Activated CD4-positive, alpha-beta T cell treated with anti-CD3 and anti-CD28 coated beads, Interleukin-2, Interleukin-6, amounts not matched to agents 100 ng/mL and 50 ng/mL, durations not matched to agents 16 hours and 8 hours (primary cell): ENCODE data around the gene CRISPLD2.
"Not testable (repeated sequence)": the region's sequence is repeated elsewhere in the genome, so short reads cannot be mapped to it uniquely, and the experiment has no call there.

Experiments
- DNase-seq: peaks from one replicate; pipeline ENCODE4 v3.0.0-alpha.2; 2020

Gene CRISPLD2

DNA sequence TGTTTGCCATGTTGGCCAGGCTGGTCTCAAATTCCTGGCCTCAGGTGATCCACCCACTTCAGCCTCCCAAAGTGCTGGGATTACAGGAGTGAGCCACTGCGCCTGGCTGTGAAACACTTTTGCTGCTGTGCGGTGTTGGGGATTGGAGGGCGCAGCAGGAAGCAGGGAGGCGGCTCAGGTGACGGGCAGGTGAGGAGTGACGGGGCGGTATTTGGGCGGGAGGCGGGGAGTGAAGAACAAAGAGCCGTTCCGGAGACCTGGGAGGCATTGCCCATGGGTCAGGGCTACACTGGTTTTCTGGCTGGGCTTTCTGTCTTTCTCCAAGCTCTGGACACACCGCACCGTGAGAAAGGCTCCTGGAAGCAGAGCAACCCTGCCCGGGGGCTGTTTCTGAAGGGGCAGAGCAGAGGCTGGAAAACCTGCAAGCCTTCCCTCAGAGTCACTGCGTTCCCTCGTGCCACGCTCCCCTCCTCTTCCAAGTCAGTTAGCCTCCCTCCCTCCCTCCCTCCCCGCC, 22.1 kb downstream of the CRISPLD2 start:
- DNase-seq, result no peak

DNA sequence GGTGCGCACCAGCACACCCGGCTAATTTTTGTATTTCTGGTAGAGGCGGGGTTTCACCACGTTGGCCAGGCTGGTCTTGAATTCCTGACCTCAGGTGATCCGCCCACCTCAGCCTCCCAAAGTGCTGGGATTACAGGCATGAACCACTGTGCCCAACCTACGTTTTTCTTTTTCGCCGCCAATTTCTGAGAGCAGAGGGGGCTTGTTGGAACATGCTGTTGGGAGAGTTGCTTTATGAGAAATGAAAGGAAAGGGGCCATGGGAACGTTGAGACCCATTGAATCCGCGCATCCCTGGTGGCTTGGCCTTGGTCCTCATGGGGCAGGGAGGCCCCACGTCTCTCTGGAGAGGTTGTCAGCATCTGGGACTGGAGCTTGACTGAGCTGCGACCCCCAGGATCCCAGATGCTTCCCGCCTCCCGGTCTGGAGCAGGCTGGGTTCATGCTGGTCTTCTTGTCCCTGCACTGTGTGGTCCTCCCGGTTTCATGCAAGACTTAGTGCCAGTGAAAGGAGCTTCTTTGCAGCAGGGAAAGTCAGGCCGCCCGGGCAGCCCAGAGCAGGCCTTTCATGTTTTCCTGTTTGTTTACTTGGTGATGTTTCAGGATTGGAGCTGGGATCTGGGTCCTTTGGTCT, 22.8 kb downstream of the CRISPLD2 start:
- DNase-seq, result no peak

DNA sequence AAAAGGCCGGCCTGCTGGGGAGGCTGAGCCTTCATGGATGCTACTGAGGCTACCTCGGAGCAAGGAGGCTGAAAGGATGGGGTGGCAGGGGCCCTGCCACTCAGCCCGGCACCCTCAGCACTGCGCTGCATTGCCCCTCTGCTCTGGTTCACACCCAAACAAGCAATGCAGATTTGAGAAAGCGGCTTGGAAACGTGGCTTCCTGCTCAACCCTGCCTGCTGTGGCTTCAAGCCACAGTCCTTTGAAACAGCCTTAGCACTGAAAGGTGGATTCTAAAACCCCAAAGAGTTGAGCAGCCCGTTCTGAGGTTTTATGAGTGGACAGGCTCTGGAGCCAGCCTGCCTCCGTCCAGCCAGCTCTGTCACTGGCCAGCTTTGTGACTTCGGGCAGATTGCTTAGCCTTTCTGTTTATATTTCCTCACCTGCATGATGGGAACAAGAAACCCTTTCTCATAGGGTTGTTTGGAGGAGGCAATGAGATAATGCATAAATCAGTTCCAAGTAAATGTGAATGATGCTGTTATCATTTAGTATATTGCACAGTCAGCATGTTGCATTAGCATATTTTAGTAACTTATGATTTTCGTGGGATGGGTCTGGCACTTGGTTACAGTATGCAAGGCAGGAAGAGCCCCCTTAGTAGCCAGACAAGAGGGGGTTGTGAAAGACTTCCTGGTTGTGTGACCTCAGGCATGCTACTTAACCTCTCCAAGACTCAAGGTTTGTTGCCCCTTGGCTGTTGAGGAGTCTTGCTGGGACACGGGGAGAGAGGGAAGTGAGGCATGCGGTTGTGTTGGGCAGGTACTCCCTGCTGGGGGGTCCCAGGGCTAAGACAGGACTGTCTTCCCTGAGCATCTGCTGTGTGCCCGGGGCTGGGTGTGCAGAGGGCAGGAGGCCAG, 23.6 kb downstream of the CRISPLD2 start:
- no peak for DNase-seq

DNA sequence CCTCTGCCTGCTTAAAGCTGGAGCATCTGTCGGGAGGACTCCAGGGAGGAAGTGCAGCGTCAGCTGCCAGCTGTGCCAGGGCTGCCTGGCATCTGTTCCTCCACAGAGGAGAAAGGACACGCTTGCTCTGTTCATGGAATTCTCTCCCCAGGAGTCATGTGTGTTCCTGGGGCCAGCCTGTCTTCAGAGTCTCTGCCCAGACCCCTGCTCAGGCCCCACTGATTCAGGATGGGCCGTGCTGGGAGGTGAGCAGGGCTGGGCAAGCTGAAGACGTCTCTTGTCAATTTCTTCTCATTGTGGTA, 24.2 kb downstream of the CRISPLD2 start:
- DNase-seq, result no peak

DNA sequence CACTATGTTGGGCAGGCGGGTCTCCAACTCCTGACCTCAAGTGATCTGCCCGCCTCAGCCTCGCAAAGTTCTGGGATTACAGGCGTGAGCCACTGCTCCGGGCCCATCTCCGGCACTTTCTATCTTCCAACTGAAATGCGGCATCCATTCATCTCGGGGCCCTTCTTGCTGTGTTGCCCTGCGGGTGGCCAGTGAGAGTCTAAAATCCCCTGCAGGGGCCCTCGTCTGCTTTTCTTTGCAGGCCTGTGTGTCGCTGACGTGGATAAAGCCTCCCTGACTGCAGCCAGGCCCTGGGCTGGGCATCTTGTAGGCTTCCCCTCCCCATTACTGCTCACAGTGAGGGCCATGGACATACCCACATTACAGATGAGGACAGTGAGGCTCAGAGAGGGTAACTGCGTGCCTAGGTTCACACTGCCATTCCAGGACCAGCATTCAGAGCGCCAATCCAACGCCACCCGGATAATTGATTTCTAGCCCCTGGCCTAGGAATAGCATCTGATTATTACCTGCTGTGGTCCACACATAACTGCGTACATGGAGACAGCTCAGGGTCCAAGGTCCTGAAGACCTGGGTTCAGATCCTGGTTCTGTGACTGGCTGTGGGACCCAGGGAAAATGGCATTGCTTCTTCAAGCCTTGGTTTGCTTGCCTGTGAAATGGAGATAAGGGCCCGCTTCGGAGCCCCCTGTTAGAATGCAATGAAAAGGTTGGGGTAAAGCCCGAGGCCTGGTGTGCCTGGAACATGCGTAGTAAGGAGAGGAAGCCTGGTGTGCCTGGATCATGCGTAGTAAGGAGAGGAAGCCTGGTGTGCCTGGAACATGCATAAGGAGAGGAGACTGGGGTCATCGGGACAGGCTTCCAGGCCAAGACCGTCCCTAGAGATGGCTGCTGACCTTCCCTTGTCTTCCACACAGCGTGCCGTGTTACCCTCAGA, 25.0 kb downstream of the CRISPLD2 start:
- DNase-seq, result no peak

DNA sequence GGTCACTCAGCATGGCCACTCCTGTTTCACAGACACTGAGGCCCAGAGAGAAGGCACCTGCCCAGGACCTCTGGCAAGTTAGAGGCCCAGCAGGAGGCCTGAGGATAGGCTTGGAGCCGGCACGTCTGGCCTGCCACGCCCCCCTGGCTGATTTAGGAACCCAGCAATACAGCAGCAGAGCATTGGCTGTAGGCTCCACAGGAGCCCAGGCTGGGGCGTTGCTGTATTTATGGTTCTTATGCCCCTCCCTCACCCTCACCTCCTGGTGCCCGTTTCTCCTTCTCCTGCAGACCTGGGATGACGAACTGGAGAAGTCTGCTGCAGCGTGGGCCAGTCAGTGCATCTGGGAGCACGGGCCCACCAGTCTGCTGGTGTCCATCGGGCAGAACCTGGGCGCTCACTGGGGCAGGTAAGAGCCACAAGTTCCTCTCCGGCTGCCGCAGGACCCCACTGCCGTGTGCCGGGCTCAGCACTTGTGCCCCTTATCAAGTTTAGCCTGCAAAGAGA, 25.8 kb downstream of the CRISPLD2 start:
- DNase-seq, result no peak

DNA sequence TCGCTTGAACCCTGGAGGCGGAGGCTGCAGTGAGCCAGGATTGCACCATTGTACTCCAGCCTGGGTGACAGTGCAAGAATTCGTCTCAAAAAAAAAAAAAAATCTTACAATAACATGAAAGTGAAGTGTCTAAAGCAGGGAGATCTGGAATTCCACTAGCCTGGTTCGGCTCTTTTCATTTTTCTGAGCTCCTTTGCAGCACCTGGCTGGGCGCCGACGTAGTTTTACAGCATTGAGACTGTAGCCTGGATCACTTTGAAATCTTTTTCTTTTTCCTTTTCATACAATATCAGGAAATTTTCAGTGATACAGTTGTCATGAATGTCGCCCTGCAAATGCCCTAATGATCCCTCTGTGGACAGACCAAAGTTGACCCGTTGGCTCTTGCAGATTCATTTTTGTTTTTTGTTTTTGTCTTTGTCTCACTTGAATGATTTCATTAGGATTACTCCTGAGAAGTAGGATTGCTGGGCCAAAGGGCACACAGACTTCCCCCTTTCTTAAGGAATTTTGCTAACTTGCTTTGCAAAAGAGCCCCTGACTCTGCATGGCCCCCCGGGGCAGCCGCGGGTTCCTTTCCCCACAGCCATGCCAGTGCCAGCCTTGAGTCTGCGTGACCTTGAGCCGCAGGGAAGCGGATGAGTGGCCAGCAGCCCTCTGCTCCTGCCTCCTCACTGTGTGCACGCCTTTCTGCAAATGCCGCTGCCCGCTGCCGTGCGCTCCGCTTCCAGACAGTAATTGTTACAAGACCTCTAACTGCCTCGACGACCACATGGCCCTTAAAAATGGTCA, 28.0 kb downstream of the CRISPLD2 start:
- DNase-seq, result no peak

DNA sequence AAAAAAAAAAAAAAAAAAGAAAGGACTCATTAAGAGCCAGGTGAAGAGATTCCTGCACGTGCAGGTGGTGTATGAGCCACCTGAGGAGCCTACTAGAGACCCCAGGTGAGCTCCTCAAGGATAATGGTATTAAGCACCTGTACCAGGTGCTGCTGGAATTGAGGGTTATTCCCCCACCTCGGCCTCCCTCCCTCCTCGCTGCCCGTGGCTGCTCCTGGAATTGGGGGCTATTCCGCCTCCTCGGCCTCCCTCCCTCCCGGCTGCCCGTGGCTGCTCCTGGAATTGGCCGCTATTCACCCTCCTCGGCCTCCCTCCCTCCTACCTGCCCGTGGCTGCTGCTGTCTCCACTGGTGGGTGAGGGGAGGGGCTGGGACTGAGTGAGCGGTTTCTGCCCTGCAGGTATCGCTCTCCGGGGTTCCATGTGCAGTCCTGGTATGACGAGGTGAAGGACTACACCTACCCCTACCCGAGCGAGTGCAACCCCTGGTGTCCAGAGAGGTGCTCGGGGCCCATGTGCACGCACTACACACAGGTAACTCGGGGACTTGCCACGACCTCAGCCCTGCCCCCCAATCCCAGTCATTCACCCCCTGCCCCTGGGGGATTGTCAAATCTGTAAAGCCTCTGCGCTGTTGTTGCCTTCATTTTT, 29.3 kb downstream of the CRISPLD2 start:
- DNase-seq, result no peak

DNA sequence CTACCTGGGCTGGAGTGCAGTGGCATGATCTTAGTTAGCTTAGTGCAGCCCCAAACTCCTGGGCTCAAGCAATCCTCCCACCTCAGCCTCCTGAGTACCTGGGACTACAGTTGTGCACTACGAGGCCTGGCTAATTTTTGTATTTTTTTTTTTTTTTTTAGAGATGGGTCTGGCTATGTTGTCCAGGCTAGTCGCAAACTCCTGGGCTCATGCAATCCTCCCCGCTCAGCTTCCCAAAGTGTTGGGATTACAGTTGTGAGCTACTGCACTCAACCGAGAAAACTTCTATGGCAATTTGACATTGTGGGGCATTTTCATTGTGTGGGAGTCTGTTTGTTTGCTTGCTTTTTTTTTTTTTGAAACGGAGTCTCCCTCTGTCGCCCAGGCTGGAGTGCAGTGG, 30.0 kb downstream of the CRISPLD2 start:
- no peak for DNase-seq

DNA sequence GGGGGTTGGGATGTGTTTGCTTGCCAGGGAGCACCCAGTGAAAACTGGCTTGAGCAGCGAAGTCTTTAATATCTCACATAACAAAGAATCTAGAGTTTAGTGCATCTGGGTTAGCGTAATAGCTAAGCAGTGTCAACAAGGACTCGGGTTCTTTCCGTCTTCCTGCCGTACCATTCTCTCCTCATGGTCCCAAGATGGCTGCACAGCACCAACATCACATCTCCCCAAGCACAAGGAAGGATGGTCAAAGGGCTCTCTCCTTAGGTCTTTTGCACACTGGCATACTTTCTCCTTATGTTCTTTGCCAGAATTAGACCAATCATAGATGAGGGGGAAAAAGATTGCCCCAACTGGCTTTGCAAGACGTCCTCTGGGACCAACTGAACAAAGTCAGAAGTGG, 30.9 kb downstream of the CRISPLD2 start:
- DNase-seq, result no peak

DNA sequence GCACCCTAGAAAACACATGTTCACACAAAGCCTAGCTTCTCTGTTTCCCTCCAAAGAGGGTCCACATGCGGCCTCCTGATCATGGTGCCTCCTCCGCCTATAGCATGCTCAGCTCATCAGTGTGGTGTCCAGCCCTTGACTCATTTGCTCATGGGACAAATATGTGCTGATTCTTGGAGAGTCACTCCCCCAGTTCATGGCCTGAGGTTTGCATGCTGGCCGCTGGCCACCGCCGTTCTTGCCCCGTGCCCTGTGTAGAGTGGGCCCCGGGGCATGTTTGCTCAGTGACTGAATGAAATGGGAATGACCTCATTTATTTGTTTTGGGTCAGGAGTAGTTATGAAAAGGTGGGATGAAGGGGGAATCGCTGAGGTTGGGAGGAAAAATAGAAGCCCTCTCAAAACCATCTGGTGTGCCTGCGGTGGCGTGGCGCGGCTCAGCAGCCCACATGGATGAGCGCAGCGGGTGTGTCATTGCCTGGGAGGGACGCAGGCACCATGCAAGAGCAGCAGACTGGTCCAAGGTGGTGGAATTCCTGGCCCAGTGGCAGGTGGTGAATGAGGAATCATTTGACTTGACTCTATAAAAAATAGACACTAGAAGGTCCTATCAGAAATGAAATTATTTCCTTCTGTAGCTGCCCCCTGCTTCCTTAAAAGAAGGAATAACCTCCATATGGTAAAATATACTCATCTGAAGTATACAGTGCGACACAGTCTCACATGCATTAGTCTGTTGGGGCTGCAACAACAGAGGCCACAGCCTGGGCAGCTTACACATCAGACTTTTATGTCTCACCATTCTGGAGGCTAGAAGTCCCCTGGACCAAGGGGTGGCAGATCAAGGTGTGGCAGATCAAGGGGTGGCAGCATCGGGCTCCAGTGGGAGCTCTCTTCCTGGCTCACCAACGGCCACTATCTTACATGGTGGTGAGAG, 31.7 kb downstream of the CRISPLD2 start:
- DNase-seq, result no peak

DNA sequence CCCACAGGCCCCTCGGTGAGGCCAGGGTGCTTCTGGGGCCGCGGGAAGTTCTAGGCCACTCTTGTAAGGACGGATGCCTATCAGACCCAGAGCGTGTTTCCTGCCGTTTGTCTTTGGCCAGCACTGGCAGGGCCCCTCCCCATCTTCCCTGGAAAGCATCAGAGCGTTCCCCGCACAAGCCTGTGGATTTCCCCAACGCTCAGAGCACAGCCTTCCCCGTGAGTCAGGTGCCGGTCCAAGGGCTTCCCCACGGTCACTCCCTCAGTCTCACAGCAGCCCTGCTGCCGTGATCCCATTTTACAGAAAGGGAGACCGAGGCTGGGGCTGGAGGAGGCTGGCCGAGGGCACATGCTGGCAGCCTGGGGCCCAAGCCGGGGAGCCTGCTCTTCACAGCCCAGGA, 33.7 kb downstream of the CRISPLD2 start:
- no peak for DNase-seq

DNA sequence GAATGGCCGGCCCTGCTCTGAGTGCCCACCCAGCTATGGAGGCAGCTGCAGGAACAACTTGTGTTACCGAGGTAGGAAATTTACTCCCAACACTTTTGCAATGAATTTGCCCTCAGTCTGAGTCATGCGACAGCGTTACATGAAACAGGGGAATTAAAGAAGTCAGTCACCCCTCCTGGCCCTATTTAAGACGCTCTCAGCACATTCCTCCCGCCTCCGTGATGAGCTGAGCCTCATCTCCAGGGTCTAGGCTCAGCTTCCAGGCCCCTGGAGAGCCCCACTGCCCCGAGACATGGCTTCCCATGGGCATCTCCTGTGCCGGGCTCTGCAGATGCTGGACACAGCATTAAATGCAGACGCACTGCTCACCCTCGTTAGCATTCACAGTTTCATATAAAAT, 35.0 kb downstream of the CRISPLD2 start:
- no peak for DNase-seq

DNA sequence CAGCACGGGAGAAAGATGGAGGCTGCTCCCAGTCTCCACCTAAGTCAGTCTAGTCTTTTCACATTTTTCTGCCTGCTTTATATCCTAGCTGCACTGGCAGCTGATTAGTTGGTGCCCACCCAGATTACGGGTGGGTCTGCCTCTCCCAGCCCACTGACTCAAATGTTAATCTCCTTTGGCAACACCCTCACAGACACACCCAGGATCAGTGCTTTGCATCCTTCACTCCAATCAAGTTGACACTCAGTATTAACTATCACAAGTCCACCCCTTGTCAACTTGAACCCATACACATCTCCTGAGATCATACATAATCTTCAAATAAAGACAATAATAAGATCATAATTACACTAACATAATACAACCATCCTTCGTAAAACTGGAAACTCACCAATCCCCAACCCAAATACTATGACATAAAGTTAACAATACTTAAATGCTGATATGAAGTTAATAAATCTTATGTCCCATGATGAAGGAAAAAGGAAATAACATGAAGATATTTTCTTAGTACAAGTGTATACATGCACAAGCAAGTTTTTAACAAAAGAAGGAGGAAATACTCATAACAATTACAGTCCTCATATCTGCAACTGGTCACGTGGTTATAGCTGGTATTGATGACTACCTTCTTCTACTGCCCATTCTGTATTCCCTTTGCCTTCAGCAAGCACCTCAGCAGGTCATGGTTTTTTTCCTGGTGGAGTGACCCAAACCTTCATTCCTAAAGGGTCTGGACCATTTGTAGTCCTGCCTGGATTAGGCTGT, 35.8 kb downstream of the CRISPLD2 start:
- not testable (repeated sequence) for DNase-seq

DNA sequence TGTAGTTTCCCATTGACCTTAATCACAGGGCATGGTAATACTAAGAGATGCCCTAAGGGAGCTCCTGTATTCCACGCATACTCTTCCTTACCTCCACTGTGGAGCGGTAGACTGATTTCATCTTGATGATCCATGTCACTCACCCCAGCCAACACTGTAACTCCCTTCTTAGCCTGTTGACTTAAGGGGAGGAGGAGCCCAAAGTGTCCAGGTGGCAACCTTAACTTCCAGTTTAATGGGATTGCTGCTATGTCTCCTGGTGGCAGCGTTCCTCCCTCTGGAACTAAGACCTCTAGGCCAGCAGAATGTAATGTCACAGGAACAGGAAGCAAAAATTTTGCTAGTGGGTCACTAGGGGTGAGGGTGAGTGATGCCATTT, 36.4 kb downstream of the CRISPLD2 start:
- DNase-seq, result not testable (repeated sequence)

DNA sequence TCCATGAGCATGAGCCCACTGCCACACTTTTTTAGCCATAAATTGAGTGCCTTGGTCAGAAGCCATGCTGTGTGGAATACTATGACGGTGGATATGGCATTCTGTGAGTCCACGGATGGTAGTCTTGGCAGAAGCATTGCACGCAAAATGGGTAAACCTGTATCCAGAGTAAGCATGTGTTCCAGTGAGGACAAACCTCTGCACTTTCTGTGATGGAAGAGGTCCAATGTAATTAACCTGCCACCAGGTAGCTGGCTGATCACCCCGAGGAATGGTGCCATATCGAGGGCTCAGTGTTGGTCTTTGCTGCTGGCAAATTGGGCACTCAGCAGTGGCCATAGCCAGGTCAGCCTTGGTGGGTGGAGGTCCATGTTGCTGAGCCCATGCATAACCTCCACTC, 37.0 kb downstream of the CRISPLD2 start:
- not testable (repeated sequence) for DNase-seq

DNA sequence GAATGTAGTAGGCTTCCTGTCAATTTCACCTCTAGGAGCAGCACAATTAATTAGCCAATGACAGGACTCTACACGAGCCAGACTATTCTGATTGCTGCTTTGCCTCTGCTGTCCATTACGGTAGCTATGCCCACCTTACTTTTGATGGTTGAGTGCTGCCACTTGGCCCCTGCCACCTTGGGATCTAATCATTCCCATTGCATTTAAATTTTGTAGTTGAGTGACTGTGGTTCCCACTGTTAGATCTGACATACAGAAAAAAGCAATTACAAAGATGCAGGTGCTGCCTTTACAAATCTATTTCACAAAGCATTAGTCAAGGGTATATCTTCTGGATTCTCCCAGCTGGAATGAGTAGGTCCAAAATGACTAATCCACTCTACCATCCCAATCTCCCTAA, 39.9 kb downstream of the CRISPLD2 start:
- DNase-seq, result no peak

DNA sequence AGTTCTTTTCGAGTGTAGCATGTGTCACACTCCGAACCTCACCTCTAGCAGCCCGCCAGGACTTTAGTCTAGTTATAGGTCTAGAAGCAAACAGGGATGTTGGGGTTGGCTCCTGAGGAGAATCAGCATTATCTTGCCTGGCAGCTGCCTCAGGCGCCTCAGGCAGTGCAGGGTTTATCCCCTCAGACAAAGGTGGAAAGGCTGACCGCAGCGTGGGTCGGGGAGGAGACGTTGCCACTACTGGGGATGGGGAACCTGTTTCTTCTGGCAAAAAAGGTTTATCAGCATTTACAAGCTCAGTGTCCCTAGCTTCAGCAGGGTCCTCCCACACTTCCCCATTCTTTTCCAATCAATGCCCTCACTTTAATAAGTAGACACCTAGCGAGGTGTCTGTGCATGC, 40.6 kb downstream of the CRISPLD2 start:
- DNase-seq, result no peak

DNA sequence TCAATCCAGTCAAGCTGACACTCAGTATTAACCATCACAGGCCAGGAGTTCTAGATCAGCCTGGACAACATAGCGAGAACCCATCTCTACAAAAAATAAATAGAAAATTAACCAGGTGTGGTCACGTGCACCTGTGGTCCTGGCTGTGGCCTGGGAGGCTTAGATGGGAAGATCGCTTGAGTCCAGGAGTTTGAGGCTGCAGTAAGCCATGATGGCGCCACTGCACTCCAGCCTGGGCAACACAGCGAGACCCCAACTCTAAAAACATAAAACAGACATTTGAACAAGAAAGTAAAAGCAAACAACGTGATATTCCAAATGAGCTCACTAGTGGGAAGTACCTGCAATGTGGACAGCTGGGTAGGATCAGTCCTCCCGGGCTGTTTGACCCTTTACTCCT, 41.9 kb downstream of the CRISPLD2 start:
- DNase-seq, result no peak
